T-helper 2 cell treated with Interferon-gamma antibody and Interleukin-4, amounts not matched to agents 100 ng/mL and 5 ng/mL, for 36 hours (primary cell): ENCODE results near the gene GALNT16. TPM values are rescaled to one million over a fixed set of nuclear protein-coding genes. Genes with fewer than 3 reads are reported as not detected.

Experiments
- intact Hi-C: fragments of 100-400 bp; cut with micrococcal nuclease; formaldehyde crosslinking; loops from one replicate; pipeline ENCODE4 v1.15.1; 2023
- total RNA-seq: library from RNA; stranded (reverse); gene quantifications from 2 replicates; pipeline ENCODE4 v1.2.3, GENCODE V29; 2022

Gene GALNT16
- total RNA-seq, 1 donor from 2014 or later: not detected

- intact Hi-C loops: no loop called here
Measured at GRCh38 chr14:69360438-69361108, 100.6 kb downstream of the GALNT16 start.

GRCh38 chr14:69363055-69363454, 103.1 kb downstream of the GALNT16 start:
- intact Hi-C loops: no loop called here

- intact Hi-C loops: no loop called here
Measured at GRCh38 chr14:69363964-69364363, 104.0 kb downstream of the GALNT16 start.

- intact Hi-C loops: no loop called here
Measured at GRCh38 chr14:69364378-69364777, 104.4 kb downstream of the GALNT16 start.

GRCh38 chr14:69366069-69366468, 106.1 kb downstream of the GALNT16 start:
- intact Hi-C loops: no loop called here

- intact Hi-C loops: no loop called here
Measured at GRCh38 chr14:69366761-69367160, 106.8 kb downstream of the GALNT16 start.

GRCh38 chr14:69368381-69368780, 108.4 kb downstream of the GALNT16 start:
- intact Hi-C loops: no loop called here

- intact Hi-C loops: no loop called here
Measured at GRCh38 chr14:69370061-69370460, 110.1 kb downstream of the GALNT16 start.

- intact Hi-C loops: no loop called here
Measured at GRCh38 chr14:69372146-69372545, 112.2 kb downstream of the GALNT16 start.

GRCh38 chr14:69373104-69373503, 113.1 kb downstream of the GALNT16 start:
- intact Hi-C loops: no loop called here

GRCh38 chr14:69374235-69374634, 114.3 kb downstream of the GALNT16 start:
- intact Hi-C loops: no loop called here

- intact Hi-C loops: no loop called here
Measured at GRCh38 chr14:69375182-69375581, 115.2 kb downstream of the GALNT16 start.

- intact Hi-C loops: no loop called here
Measured at GRCh38 chr14:69375722-69376121, 115.8 kb downstream of the GALNT16 start.

- intact Hi-C loops: no loop called here
Measured at GRCh38 chr14:69376439-69376838, 116.5 kb downstream of the GALNT16 start.

GRCh38 chr14:69378274-69378673, 118.3 kb downstream of the GALNT16 start:
- intact Hi-C loops: no loop called here

GRCh38 chr14:69387311-69387710, 127.4 kb downstream of the GALNT16 start:
- intact Hi-C loops: no loop called here

- intact Hi-C loops: loop anchor here (10.0 kb wide), 1 partner anchor 597 kb away; the partner anchor contains the start of gene ZFP36L1
Measured at GRCh38 chr14:69391400-69391799, 131.4 kb downstream of the GALNT16 start.

GRCh38 chr14:69392481-69392880, 132.5 kb downstream of the GALNT16 start:
- intact Hi-C loops: loop anchor here (10.0 kb wide), 1 partner anchor 598 kb away; the partner anchor contains the start of gene ZFP36L1

GRCh38 chr14:69395929-69396328, 136.0 kb downstream of the GALNT16 start:
- intact Hi-C loops: loop anchor here (10.0 kb wide), 1 partner anchor 601 kb away; the partner anchor contains the start of gene ZFP36L1

GRCh38 chr14:69398053-69398817, 138.3 kb downstream of the GALNT16 start, which contains the start of the genes ERH and SLC39A9:
TSS of gene ERH (minus strand) at chr14:69398299. CDS start at chr14:69398233, 66 bp downstream.
TSS of gene SLC39A9 (plus strand) at chr14:69398692. CDS start at chr14:69399370, 678 bp downstream.
- intact Hi-C loops: loop anchor here (1.0 to 10.0 kb wide), 4 partner anchors 62 to 603 kb away; partner anchors contain the start of genes DCAF5, SRSF5 and ZFP36L1

- intact Hi-C loops: loop anchor here (1.0 to 10.0 kb wide), 4 partner anchors 61 to 604 kb away; partner anchors contain the start of genes DCAF5, SRSF5 and ZFP36L1
Measured at GRCh38 chr14:69398818-69399210, 138.9 kb downstream of the GALNT16 start.

- intact Hi-C loops: loop anchor here (10.0 kb wide), 1 partner anchor 605 kb away; the partner anchor contains the start of gene ZFP36L1
Measured at GRCh38 chr14:69399750-69400149, 139.8 kb downstream of the GALNT16 start.
